Activated B cell treated with CpG ODN at 0.5 μM for 24 hours (primary cell): Measurements from ENCODE around the gene CD101. TPM values are rescaled to one million over a fixed set of nuclear protein-coding genes. Genes with fewer than 3 reads are reported as not detected.

Source experiments
- ATAC-seq: fragments of 200-7000 bp; cut with Tn5 transposase; one replicate; pipeline ENCODE4 v1.10.0; 2021; ENCODE audit warnings: low read depth, mild to moderate bottlenecking, moderate library complexity
- CTCF ChIA-PET: fragments of 350-600 bp; sonication (Branson Sonifier 250); formaldehyde crosslinking; loops from one replicate; lab custom pipeline; 2021; ENCODE audit warnings: antibody characterized with exemption; lab: Charles Lee
- POLR2A ChIA-PET: fragments of 350-600 bp; sonication (Branson Sonifier 250); formaldehyde crosslinking; loops from one replicate; lab custom pipeline; 2021; ENCODE audit warnings: antibody characterized with exemption; lab: Charles Lee
- DNase-seq: peaks from one replicate; pipeline ENCODE4 v3.0.0; 2022
- H3K27ac Mint-ChIP-seq: one replicate; pipeline ENCODE4 v1.8.0; 2020; ENCODE audit warnings: mixed read lengths
- H3K27me3 Mint-ChIP-seq: one replicate; pipeline ENCODE4 v1.8.0; 2021; ENCODE audit warnings: mixed read lengths
- H3K36me3 Mint-ChIP-seq: one replicate; pipeline ENCODE4 v1.8.0; 2021; ENCODE audit warnings: low read depth, mixed read lengths
- H3K4me1 Mint-ChIP-seq: one replicate; pipeline ENCODE4 v1.8.0; 2021; ENCODE audit warnings: mixed read lengths
- H3K4me3 Mint-ChIP-seq: one replicate; pipeline ENCODE4 v1.8.0; 2020; ENCODE audit warnings: mild to moderate bottlenecking, mixed read lengths
- H3K9me3 Mint-ChIP-seq: one replicate; pipeline ENCODE4 v1.8.0; 2020; ENCODE audit warnings: mixed read lengths
- intact Hi-C: fragments of 100-400 bp; cut with micrococcal nuclease; formaldehyde crosslinking; loops from one replicate; pipeline ENCODE4 v1.15.1; 2024
- total RNA-seq: library from RNA; stranded (reverse); gene quantifications from 2 replicates; pipeline ENCODE4 v1.2.3, GENCODE V29; 2022
- TF ChIP-seq, protein P1 (sequence below): fragments of 200-600 bp; IDR thresholded peaks from one replicate; pipeline ENCODE4 v1.8.0; 2022; ENCODE audit warnings: antibody characterized with exemption, mild to moderate bottlenecking

Gene CD101, protein sequence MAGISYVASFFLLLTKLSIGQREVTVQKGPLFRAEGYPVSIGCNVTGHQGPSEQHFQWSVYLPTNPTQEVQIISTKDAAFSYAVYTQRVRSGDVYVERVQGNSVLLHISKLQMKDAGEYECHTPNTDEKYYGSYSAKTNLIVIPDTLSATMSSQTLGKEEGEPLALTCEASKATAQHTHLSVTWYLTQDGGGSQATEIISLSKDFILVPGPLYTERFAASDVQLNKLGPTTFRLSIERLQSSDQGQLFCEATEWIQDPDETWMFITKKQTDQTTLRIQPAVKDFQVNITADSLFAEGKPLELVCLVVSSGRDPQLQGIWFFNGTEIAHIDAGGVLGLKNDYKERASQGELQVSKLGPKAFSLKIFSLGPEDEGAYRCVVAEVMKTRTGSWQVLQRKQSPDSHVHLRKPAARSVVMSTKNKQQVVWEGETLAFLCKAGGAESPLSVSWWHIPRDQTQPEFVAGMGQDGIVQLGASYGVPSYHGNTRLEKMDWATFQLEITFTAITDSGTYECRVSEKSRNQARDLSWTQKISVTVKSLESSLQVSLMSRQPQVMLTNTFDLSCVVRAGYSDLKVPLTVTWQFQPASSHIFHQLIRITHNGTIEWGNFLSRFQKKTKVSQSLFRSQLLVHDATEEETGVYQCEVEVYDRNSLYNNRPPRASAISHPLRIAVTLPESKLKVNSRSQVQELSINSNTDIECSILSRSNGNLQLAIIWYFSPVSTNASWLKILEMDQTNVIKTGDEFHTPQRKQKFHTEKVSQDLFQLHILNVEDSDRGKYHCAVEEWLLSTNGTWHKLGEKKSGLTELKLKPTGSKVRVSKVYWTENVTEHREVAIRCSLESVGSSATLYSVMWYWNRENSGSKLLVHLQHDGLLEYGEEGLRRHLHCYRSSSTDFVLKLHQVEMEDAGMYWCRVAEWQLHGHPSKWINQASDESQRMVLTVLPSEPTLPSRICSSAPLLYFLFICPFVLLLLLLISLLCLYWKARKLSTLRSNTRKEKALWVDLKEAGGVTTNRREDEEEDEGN
- 0.42 and 0.46 TPM in 2 replicates for total RNA-seq

DNA sequence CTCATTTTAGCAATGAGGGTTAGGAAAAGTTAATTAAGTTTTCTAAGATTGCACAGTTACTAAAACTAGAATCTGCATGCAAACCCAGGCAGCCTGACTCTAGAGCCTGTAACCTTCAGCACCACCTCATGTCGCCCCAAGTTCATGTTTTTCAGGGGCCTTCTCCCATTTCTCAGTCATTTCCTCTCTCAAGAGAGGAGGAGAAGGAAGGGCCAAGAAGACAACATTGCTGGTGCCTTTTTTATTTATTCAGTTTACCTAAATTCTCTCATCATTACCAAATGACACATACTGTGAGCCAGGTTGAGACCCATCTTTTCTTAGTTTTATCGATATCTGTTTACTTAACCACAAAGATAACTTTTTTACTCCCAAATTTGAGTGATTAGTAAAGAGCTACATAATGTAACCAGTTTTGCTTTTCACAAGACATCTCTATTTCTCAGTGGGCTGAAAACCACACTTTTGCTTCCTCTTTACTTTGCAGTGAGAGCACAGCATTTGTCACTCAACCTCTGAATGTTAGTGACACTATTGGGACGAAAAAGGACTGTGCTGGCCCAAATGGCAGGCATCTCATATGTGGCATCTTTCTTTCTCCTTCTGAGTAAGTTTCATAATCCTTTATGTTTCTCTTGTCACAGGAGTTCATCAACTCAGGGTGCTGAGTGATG, at the start of gene CD101:
Gene CD101 (plus strand): TSS at position 507 of the 674 bp plus-strand sequence. CDS start 58 bp downstream, at position 565.
- Mint-ChIP-seq H3K27me3 (no peaks in the 10 kb centered on the region), H3K27ac (peak within 1 kb of the TSS; percentile 25), H3K4me1 (peaks cover 25% of the 10 kb centered on the region), H3K4me3 (peak within 1 kb of the TSS; percentile 36), H3K36me3 (no peaks in the 10 kb centered on the region), H3K9me3 (no peaks in the 10 kb centered on the region)
- CTCF ChIA-PET = no interaction called here
- intact Hi-C loops = no loop called here
- peak; percentile 47 for ATAC-seq
- DNase-seq = no peak
- TF ChIP-seq, protein P1, sequence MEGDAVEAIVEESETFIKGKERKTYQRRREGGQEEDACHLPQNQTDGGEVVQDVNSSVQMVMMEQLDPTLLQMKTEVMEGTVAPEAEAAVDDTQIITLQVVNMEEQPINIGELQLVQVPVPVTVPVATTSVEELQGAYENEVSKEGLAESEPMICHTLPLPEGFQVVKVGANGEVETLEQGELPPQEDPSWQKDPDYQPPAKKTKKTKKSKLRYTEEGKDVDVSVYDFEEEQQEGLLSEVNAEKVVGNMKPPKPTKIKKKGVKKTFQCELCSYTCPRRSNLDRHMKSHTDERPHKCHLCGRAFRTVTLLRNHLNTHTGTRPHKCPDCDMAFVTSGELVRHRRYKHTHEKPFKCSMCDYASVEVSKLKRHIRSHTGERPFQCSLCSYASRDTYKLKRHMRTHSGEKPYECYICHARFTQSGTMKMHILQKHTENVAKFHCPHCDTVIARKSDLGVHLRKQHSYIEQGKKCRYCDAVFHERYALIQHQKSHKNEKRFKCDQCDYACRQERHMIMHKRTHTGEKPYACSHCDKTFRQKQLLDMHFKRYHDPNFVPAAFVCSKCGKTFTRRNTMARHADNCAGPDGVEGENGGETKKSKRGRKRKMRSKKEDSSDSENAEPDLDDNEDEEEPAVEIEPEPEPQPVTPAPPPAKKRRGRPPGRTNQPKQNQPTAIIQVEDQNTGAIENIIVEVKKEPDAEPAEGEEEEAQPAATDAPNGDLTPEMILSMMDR = no peak
- POLR2A ChIA-PET = no interaction called here

DNA sequence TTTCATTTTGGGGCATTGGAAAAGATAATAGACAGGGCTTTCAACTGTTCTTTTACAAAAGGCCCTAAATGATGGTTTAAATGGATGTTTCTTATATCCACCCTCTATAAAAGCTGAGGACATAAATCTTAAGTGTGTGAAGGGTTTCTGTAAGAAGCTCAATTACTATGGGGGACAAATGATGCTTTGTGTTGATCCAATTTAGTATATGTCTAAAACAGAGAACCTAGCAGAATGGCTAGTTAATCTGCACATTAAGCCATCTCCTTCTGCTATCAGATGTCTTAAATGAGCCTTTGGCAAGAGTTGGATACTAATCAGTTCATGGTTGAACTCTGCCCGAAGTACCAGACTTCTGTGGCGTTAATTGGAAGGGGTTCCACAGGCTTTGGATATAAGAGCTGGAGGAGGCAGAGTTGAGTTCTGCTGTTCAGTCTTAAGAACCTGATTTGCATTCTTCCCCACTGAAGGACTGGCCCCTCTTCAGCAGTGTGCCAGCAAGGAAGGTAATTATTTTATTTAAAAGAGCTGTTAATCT, 48.8 kb upstream of the CD101 start:
- DNase-seq = no peak
- Mint-ChIP-seq H3K9me3 (no peaks in the 10 kb centered on the region), H3K4me3 (no peak overlapping the region), H3K36me3 (no peaks in the 10 kb centered on the region), H3K27ac (no peak overlapping the region), H3K4me1 (no peaks in the 10 kb centered on the region), H3K27me3 (peaks cover 1% of the 10 kb centered on the region)
- TF ChIP-seq, protein P1 = no peak
- ChIA-PET POLR2A (no interaction called here), CTCF (no interaction called here)
- intact Hi-C loops = no loop called here
- ATAC-seq = no peak

GRCh38 chr1:116954440-116954839, 47.1 kb upstream of the CD101 start:
- H3K9me3 Mint-ChIP-seq = no peaks in the 10 kb centered on the region
- POLR2A ChIA-PET = no interaction called here
- no peaks in the 10 kb centered on the region for H3K4me1 Mint-ChIP-seq
- CTCF ChIA-PET = no interaction called here
- no peak for ATAC-seq
- no peak overlapping the region for H3K27ac Mint-ChIP-seq
- TF ChIP-seq, protein P1 = no peak
- intact Hi-C loops = no loop called here
- DNase-seq = no peak
- H3K27me3 Mint-ChIP-seq = peaks cover 1% of the 10 kb centered on the region
- no peaks in the 10 kb centered on the region for H3K36me3 Mint-ChIP-seq
- H3K4me3 Mint-ChIP-seq = no peak overlapping the region

- Mint-ChIP-seq H3K4me3 (no peak overlapping the region), H3K27me3 (peaks cover 1% of the 10 kb centered on the region), H3K9me3 (no peaks in the 10 kb centered on the region), H3K27ac (no peak overlapping the region), H3K36me3 (no peaks in the 10 kb centered on the region), H3K4me1 (no peaks in the 10 kb centered on the region)
- TF ChIP-seq, protein P1 = no peak
- ATAC-seq = no peak
- ChIA-PET POLR2A (no interaction called here), CTCF (no interaction called here)
- no peak for DNase-seq
- intact Hi-C loops = no loop called here
Measured at GRCh38 chr1:116956378-116956777, 45.2 kb upstream of the CD101 start.
